Right lobe of liver (tissue), 6 donors: ENCODE data around the gene BCL2. TPM values are rescaled to one million over a fixed set of nuclear protein-coding genes. Genes with fewer than 3 reads are reported as not detected.

Experiments used
- ATAC-seq, 4 donors: fragments of 200-7000 bp; cut with Tn5 transposase; one replicate each; pipeline ENCODE4 v1.9.1; 2020; ENCODE audit warnings: mild to moderate bottlenecking in 4 of 4, moderate library complexity in 4 of 4
- DNase-seq, 3 donors: peaks; one replicate each; pipeline ENCODE4 v3.0.0-alpha.2; 2020
- H3K27ac ChIP-seq, 3 donors: fragments of 200-600 bp; one replicate each; pipeline ENCODE4 v1.8.0; 2022
- H3K27me3 ChIP-seq, 2 donors: fragments of 200-600 bp; one replicate each; pipeline ENCODE4 v1.8.0; 2022
- H3K36me3 ChIP-seq, 4 donors: fragments of 200-600 bp; sonication (generic) in 1 of 4; one replicate each; pipeline versions ENCODE4 v1.5.1 to v1.8.0; 2017 to 2022; ENCODE audit warnings: control low read depth in 1 of 4
- H3K4me1 ChIP-seq, 4 donors: fragments of 200-600 bp; sonication (generic) in 1 of 4; one replicate each; pipeline versions ENCODE4 v1.5.1 to v1.8.0; 2017 to 2022; ENCODE audit warnings: control low read depth in 1 of 4
- H3K4me3 ChIP-seq, 3 donors: fragments of 200-600 bp; one replicate each; pipeline ENCODE4 v1.8.0; 2022
- H3K9me3 ChIP-seq, 4 donors: fragments of 200-600 bp; sonication (generic) in 1 of 4; one replicate each; pipeline versions ENCODE4 v1.5.1 to v1.8.0; 2017 to 2022; ENCODE audit warnings: control low read depth in 1 of 4
- POLR2A ChIP-seq: fragments of 450-650 bp; IDR thresholded peaks from one replicate; pipeline ENCODE4 v1.6.1; 2017; ENCODE audit warnings: antibody characterized with exemption, mild to moderate bottlenecking
- WGBS: methylation state at CpG from one replicate; pipeline ENCODE4 v1.1.6; 2018; ENCODE audit warnings: low coverage, low lambda C conversion rate; ENCODE audit not compliant: insufficient coverage; ENCODE audit errors: missing lambda C conversion rate; 5-methylcytosine and 5-hydroxymethylcytosine counted together
- intact Hi-C, 2 donors: fragments of 100-400 bp; cut with DNase I; formaldehyde crosslinking; loops; one replicate each; pipeline versions ENCODE4 v1.11.2 to v1.14.1; 2022
- total RNA-seq, 6 experiments: library from RNA; depleted of rRNA in 2 of 6; stranded (reverse); fragments of >200 nt in 2 of 6; fragmentation: NEBNext Ultra II Directional in 3 of 6; extraction: Animal tissue kit (Norgen Biotek cat#: 25700) in 3 of 6; gene quantifications; one replicate each; pipeline versions ENCODE4 v1.1.0 to v1.2.4, GENCODE V29; 2016 to 2023
- TF ChIP-seq, protein P1 (sequence below), 4 donors: fragments of 200-600 bp in 3 of 4; fragments of 450-650 bp in 1 of 4; IDR thresholded peaks; one replicate each; pipeline versions ENCODE4 v1.5.1 to v1.8.0; 2016 to 2022; ENCODE audit warnings: antibody characterized with exemption in 4 of 4, mild to moderate bottlenecking in 2 of 4
- donor health status: DM: no; HTN: yes; CAD: no.
- donor health status: DM: no; HTN: no; CAD: no.
- donor health status: DM: no; HTN: no; CAD: no.
- donor health status: DM: no; HTN: yes; CAD: no.
- donor health status: DM: no; HTN: yes; CAD: no.

The BCL2 gene
- total RNA-seq, 6 experiments from 2014 or later = 0.73 to 4.7 (median 2.7) TPM

DNA sequence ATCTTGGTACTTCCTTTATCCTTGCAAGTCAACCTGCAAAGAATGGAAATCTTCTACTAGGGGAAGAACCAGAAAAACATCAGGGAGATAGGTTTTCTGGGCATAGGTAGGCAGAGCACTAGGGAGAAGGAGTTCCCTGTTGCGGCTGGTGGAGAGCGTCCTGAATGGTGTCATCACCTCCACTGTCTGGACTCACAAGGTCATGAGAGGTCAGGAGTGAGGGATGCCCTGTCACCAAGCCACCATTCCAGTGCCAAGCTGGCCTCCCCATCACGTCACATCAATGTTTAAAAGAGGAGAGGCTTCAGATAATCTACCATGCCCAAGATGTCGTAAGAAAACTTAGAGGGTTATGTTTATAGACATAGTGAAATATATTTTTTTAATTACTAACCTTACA lies 72.1 kb downstream of the BCL2 start:
- Histone ChIP-seq H3K9me3 (no peaks in the 10 kb centered on the region), H3K36me3 (no peaks in the 10 kb centered on the region), H3K27ac (no peak overlapping the region), H3K4me3 (no peak overlapping the region), H3K4me1 (no peaks in the 10 kb centered on the region), H3K27me3 (no peaks in the 10 kb centered on the region)
- ATAC-seq = no peak
- DNase-seq = no peak
- TF ChIP-seq, protein P1, sequence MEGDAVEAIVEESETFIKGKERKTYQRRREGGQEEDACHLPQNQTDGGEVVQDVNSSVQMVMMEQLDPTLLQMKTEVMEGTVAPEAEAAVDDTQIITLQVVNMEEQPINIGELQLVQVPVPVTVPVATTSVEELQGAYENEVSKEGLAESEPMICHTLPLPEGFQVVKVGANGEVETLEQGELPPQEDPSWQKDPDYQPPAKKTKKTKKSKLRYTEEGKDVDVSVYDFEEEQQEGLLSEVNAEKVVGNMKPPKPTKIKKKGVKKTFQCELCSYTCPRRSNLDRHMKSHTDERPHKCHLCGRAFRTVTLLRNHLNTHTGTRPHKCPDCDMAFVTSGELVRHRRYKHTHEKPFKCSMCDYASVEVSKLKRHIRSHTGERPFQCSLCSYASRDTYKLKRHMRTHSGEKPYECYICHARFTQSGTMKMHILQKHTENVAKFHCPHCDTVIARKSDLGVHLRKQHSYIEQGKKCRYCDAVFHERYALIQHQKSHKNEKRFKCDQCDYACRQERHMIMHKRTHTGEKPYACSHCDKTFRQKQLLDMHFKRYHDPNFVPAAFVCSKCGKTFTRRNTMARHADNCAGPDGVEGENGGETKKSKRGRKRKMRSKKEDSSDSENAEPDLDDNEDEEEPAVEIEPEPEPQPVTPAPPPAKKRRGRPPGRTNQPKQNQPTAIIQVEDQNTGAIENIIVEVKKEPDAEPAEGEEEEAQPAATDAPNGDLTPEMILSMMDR (IDR thresholded peaks at IDR 0.05) = no peak
- no peak for TF ChIP-seq POLR2A
- WGBS = 80% methylated on average over 4 of the region's 4 CpGs
- intact Hi-C loops = no loop called here

GRCh38 chr18:63245600-63245999 lies 74.0 kb downstream of the BCL2 start:
- DNase-seq (no peak), ATAC-seq (no peak)
- Histone ChIP-seq H3K36me3 (no peaks in the 10 kb centered on the region), H3K4me3 (no peak overlapping the region), H3K4me1 (peaks cover 0 to 12% (median 0%) of the 10 kb centered on the region in 4 donors), H3K27ac (no peak overlapping the region), H3K9me3 (no peaks in the 10 kb centered on the region), H3K27me3 (no peaks in the 10 kb centered on the region)
- TF ChIP-seq, protein P1 (IDR thresholded peaks at IDR 0.05) = no peak
- no peak for TF ChIP-seq POLR2A
- WGBS = 81% methylated on average over 3 of the region's 3 CpGs
- intact Hi-C loops = no loop called here

- H3K27me3 ChIP-seq = no peaks in the 10 kb centered on the region
- peaks cover 0 to 12% (median 0%) of the 10 kb centered on the region in 4 donors for H3K4me1 ChIP-seq
- H3K4me3 ChIP-seq = no peak overlapping the region
- H3K36me3 ChIP-seq = no peaks in the 10 kb centered on the region
- no peak overlapping the region for H3K27ac ChIP-seq
- 59% methylated on average over 5 of the region's 6 CpGs for WGBS
- no peak for TF ChIP-seq POLR2A
- TF ChIP-seq, protein P1 (IDR thresholded peaks at IDR 0.05) = no peak
- DNase-seq = no peak
- no peaks in the 10 kb centered on the region for H3K9me3 ChIP-seq
- intact Hi-C loops = no loop called here
- peak in 1 of 4 donors; percentile 7 for ATAC-seq
Observed at GRCh38 chr18:63244607-63245006, 75.0 kb downstream of the BCL2 start.

- no peak overlapping the region for H3K4me3 ChIP-seq
- peaks cover 0 to 25% (median 5%) of the 10 kb centered on the region in 4 donors for H3K4me1 ChIP-seq
- intact Hi-C loops = no loop called here
- DNase-seq (no peak), ATAC-seq (peak; percentile 61 to 82 (median 68))
- no peak for TF ChIP-seq POLR2A
- TF ChIP-seq, protein P1 (IDR thresholded peaks at IDR 0.05) = no peak
- H3K27me3 ChIP-seq = no peaks in the 10 kb centered on the region
- no peaks in the 10 kb centered on the region for H3K36me3 ChIP-seq
- no peaks in the 10 kb centered on the region for H3K9me3 ChIP-seq
- no peak overlapping the region for H3K27ac ChIP-seq
- 38% methylated on average over 7 of the region's 7 CpGs for WGBS
Observed at GRCh38 chr18:63241760-63242159, 77.8 kb downstream of the BCL2 start.

DNA sequence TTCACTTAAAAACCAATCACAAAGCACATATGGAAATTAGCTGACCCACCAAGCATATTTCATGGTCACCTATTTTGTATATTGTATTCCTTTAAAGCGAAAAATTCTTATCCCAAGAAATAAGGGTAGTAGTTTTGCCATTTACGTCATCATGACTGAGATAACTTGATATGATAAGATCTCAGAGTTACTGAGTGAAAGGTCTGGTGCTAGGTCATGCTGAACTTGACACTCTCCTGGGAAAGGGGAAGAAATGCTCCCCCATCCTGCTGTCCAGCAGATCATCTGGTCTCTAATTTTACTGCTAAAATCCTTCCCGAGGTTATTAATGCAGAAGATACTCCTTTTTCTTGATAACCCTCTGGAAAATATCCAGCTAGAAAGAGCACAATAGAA lies 78.3 kb downstream of the BCL2 start:
- TF ChIP-seq, protein P1 (IDR thresholded peaks at IDR 0.05) = no peak
- TF ChIP-seq POLR2A = no peak
- no peak overlapping the region for H3K4me3 ChIP-seq
- intact Hi-C loops = no loop called here
- H3K9me3 ChIP-seq = no peaks in the 10 kb centered on the region
- no peak for DNase-seq
- H3K4me1 ChIP-seq = peaks cover 0 to 25% (median 5%) of the 10 kb centered on the region in 4 donors
- H3K36me3 ChIP-seq = no peaks in the 10 kb centered on the region
- no peak overlapping the region for H3K27ac ChIP-seq
- peak in 1 of 4 donors; percentile 16 for ATAC-seq
- WGBS = 48% methylated on average over 3 of the region's 3 CpGs
- no peaks in the 10 kb centered on the region for H3K27me3 ChIP-seq
